H1 (cell line): ENCODE measurements around the gene MPRIP. TPM values are rescaled to one million over a fixed set of nuclear protein-coding genes. Genes with fewer than 3 reads are reported as not detected.

Source experiments
- CTCF ChIA-PET: fragments of 300-600 bp; sonication (Branson Sonifier 250); formaldehyde crosslinking; loops from one replicate; lab custom pipeline; 2021; ENCODE audit not compliant: partially characterized antibody; lab: Charles Lee
- POLR2A ChIA-PET: fragments of 300-600 bp; sonication (Branson Sonifier 250); formaldehyde crosslinking; loops from one replicate; lab custom pipeline; 2021; ENCODE audit warnings: inconsistent platforms; ENCODE audit not compliant: partially characterized antibody; lab: Charles Lee
- DNase-seq, 2 experiments: peaks; one replicate each; pipeline versions ENCODE4 v3.0.0 to v3.0.0-alpha.2; 2010 to 2022; ENCODE audit warnings: low spot score in 2 of 2, low read depth in 1 of 2, mixed read lengths in 1 of 2
- FAIRE-seq: peaks from 2 replicates; lab custom pipeline; 2011; peaks lifted over from hg19 to GRCh38; lab: Jason Lieb, UNC
- H2AFZ ChIP-seq: 2 replicates; pipeline ENCODE4 v1.8.1; 2012; ENCODE audit warnings: low read length, inconsistent platforms
- H2AK5ac ChIP-seq: 2 replicates; pipeline ENCODE4 v1.6.1; 2013; ENCODE audit warnings: low read depth, low read length
- H2BK120ac ChIP-seq: replicated peaks from 2 replicates; pipeline ENCODE3; 2013; ENCODE audit warnings: low read depth, low read length, inconsistent platforms
- H2BK12ac ChIP-seq: 2 replicates; pipeline ENCODE4 v1.6.1; 2013; ENCODE audit warnings: low read depth, low read length
- H2BK15ac ChIP-seq: 2 replicates; pipeline ENCODE4 v1.6.1; 2013; ENCODE audit warnings: low read length
- H2BK20ac ChIP-seq: 2 replicates; pipeline ENCODE4 v1.6.1; 2013; ENCODE audit warnings: low read length
- H2BK5ac ChIP-seq: 2 replicates; pipeline ENCODE4 v1.6.1; 2013; ENCODE audit warnings: low read depth, low read length
- H3K14ac ChIP-seq: 2 replicates; pipeline ENCODE4 v1.6.1; 2013; ENCODE audit warnings: inconsistent platforms; ENCODE audit not compliant: insufficient read length
- H3K18ac ChIP-seq: 2 replicates; pipeline ENCODE4 v1.6.1; 2013; ENCODE audit warnings: low read length; ENCODE audit errors: extremely low read depth
- H3K23ac ChIP-seq: 2 replicates; pipeline ENCODE4 v1.6.1; 2013; ENCODE audit warnings: inconsistent platforms; ENCODE audit not compliant: insufficient read length
- H3K23me2 ChIP-seq: 2 replicates; pipeline ENCODE4 v1.6.1; 2013; ENCODE audit warnings: low read depth, low read length
- H3K27ac ChIP-seq: 2 replicates; pipeline ENCODE4 v1.6.1; 2011; ENCODE audit warnings: low read depth, low read length, inconsistent platforms
- H3K27me3 ChIP-seq, 4 experiments: replicated peaks in 1 of 4; 1 replicate in 1 of 4; 2 replicates in 3 of 4; pipeline versions ENCODE4 v1.6.1 to v1.8.1; 2011 to 2013; ENCODE audit warnings: low read length in 3 of 4, mild to moderate bottlenecking in 3 of 4, inconsistent platforms in 2 of 4, mixed read lengths in 2 of 4, moderate library complexity in 1 of 4; ENCODE audit not compliant: control insufficient read depth in 3 of 4, insufficient read depth in 3 of 4; ENCODE audit errors: extremely low read depth in 1 of 4
- H3K36me3 ChIP-seq, 4 experiments: 2 replicates each; pipeline versions ENCODE4 v1.6.1 to v1.8.1; 2011 to 2013; ENCODE audit warnings: mild to moderate bottlenecking in 4 of 4, low read length in 3 of 4, moderate library complexity in 2 of 4, control low read depth in 1 of 4, inconsistent platforms in 1 of 4; ENCODE audit not compliant: insufficient read depth in 4 of 4, control insufficient read depth in 2 of 4
- H3K4ac ChIP-seq: replicated peaks from 2 replicates; pipeline ENCODE3; 2013; ENCODE audit warnings: low read length, low read depth, mixed read lengths, inconsistent platforms; ENCODE audit not compliant: insufficient read length
- H3K4me1 ChIP-seq, 4 experiments: replicated peaks in 1 of 4; 1 replicate in 1 of 4; 2 replicates in 3 of 4; pipeline versions ENCODE4 v1.6.1 to v1.8.1; 2011 to 2013; ENCODE audit warnings: low read length in 3 of 4, inconsistent platforms in 2 of 4, mixed read lengths in 1 of 4; ENCODE audit not compliant: insufficient read depth in 4 of 4, control insufficient read depth in 3 of 4
- H3K4me2 ChIP-seq, 2 experiments: 2 replicates each; pipeline versions ENCODE4 v1.6.1 to v1.8.1; 2011 to 2013; ENCODE audit warnings: low read depth in 2 of 2, low read length in 2 of 2, control low read depth in 1 of 2, inconsistent platforms in 1 of 2, mild to moderate bottlenecking in 1 of 2; ENCODE audit not compliant: insufficient read depth in 1 of 2
- H3K4me3 ChIP-seq, 4 experiments: fragments of 200-600, 300-600 bp in 1 of 4; sonication (generic), shearing (Covaris generic), sonication (Bioruptor Twin) in 1 of 4; 2 replicates each; pipeline versions ENCODE4 v1.5.1 to v1.8.1; 2011 to 2016; ENCODE audit warnings: low read length in 4 of 4, low read depth in 3 of 4, control low read depth in 2 of 4, inconsistent platforms in 2 of 4, mild to moderate bottlenecking in 2 of 4, mixed read lengths in 1 of 4, moderate library complexity in 1 of 4; ENCODE audit not compliant: insufficient read depth in 2 of 4; ENCODE audit errors: extremely low read depth in 1 of 4
- H3K56ac ChIP-seq: replicated peaks from 2 replicates; pipeline ENCODE3; 2013; ENCODE audit warnings: low read depth, mild to moderate bottlenecking, mixed read lengths, low read length, inconsistent platforms; ENCODE audit not compliant: insufficient read length
- H3K79me1 ChIP-seq: 2 replicates; pipeline ENCODE4 v1.6.1; 2013; ENCODE audit warnings: low read depth, low read length, control low read depth
- H3K79me2 ChIP-seq, 2 experiments: 2 replicates each; pipeline versions ENCODE4 v1.6.1 to v1.8.1; 2012 to 2013; ENCODE audit warnings: low read length in 2 of 2, mild to moderate bottlenecking in 2 of 2, inconsistent platforms in 1 of 2; ENCODE audit not compliant: insufficient read depth in 2 of 2, control insufficient read depth in 1 of 2
- H3K9ac ChIP-seq, 4 experiments: replicated peaks in 1 of 4; 1 replicate in 1 of 4; 2 replicates in 3 of 4; pipeline versions ENCODE4 v1.6.1 to v1.8.1; 2011 to 2013; ENCODE audit warnings: low read depth in 3 of 4, low read length in 3 of 4, control low read depth in 2 of 4, mild to moderate bottlenecking in 2 of 4, moderate library complexity in 2 of 4, inconsistent platforms in 1 of 4; ENCODE audit errors: extremely low read depth in 1 of 4
- H3K9me3 ChIP-seq, 2 experiments: 2 replicates each; pipeline versions ENCODE4 v1.6.1 to v1.8.1; 2012 to 2013; ENCODE audit warnings: mild to moderate bottlenecking in 2 of 2, moderate library complexity in 2 of 2, control low read depth in 1 of 2, inconsistent platforms in 1 of 2, low read depth in 1 of 2, low read length in 1 of 2, mixed read lengths in 1 of 2; ENCODE audit not compliant: insufficient read depth in 2 of 2
- H4K20me1 ChIP-seq, 2 experiments: replicated peaks in 1 of 2; 2 replicates each; pipeline versions ENCODE3 to v1.8.1; 2011 to 2013; ENCODE audit warnings: inconsistent platforms in 2 of 2, low read length in 2 of 2, mild to moderate bottlenecking in 1 of 2; ENCODE audit not compliant: insufficient read depth in 2 of 2, control insufficient read depth in 1 of 2
- H4K5ac ChIP-seq: 2 replicates; pipeline ENCODE4 v1.6.1; 2013; ENCODE audit warnings: low read length, low read depth, mixed read lengths, inconsistent platforms; ENCODE audit not compliant: insufficient read length
- H4K8ac ChIP-seq: 2 replicates; pipeline ENCODE4 v1.8.0; 2013; ENCODE audit warnings: mild to moderate bottlenecking, moderate library complexity, low read length, inconsistent platforms; ENCODE audit not compliant: insufficient read depth; ENCODE audit errors: extremely low read depth
- H4K91ac ChIP-seq: replicated peaks from 2 replicates; pipeline ENCODE3; 2013; ENCODE audit warnings: low read length, mixed read lengths, inconsistent platforms; ENCODE audit not compliant: insufficient read length
- KDM4A ChIP-seq: IDR thresholded peaks from one replicate; pipeline ENCODE4 v1.7.1; 2012; ENCODE audit warnings: low read depth, mild to moderate bottlenecking, moderate library complexity, low read length, inconsistent platforms; ENCODE audit not compliant: severe bottlenecking
- WGBS, 2 experiments: shearing (Covaris generic) in 1 of 2; methylation state at CpG; one replicate each; pipeline versions ENCODE4 v1.1.6 to v1.1.7; 2013 to 2015; ENCODE audit warnings: low lambda C conversion rate in 2 of 2, mixed read lengths in 2 of 2, inconsistent platforms in 1 of 2, low coverage in 1 of 2, missing lambda C conversion rate in 1 of 2; ENCODE audit not compliant: insufficient replicate concordance in 2 of 2, insufficient coverage in 1 of 2, insufficient read length in 1 of 2; ENCODE audit errors: extremely low coverage in 1 of 2, missing lambda C conversion rate in 1 of 2; 5-methylcytosine and 5-hydroxymethylcytosine counted together
- polyA plus RNA-seq, 7 experiments: library from polyadenylated mRNA; depleted of rRNA in 3 of 7; stranded (reverse) in 5 of 7; unstranded in 2 of 7; fragments of >200 nt in 5 of 7; fragments of 200-250 nt in 2 of 7; gene quantifications; 1 replicate in 5 of 7; 2 replicates in 1 of 7; 4 replicates in 1 of 7; pipeline versions ENCODE4 v1.2.1 to v1.2.3, GENCODE V29; 2011 to 2013; ENCODE audit warnings: missing spikeins in 2 of 7, mixed read lengths in 2 of 7
- total RNA-seq: library from RNA; stranded (reverse); fragmentation: NEBNext Ultra II Directional; extraction: Animal tissue kit (Norgen Biotek cat#: 25700); gene quantifications from 2 replicates; pipeline ENCODE4 v1.2.1, GENCODE V29; 2021
- TF ChIP-seq, protein P1 (sequence below), 3 experiments: IDR thresholded peaks; 1 replicate in 2 of 3; 2 replicates in 1 of 3; pipeline versions ENCODE4 v1.5.1 to v1.6.1; 2011; ENCODE audit warnings: low read length in 3 of 3, mild to moderate bottlenecking in 3 of 3, inconsistent platforms in 2 of 3, low read depth in 1 of 3, moderate library complexity in 1 of 3; ENCODE audit not compliant: insufficient read depth in 1 of 3; ENCODE audit errors: control extremely low read depth in 1 of 3

MPRIP gene
- total and polyA plus RNA-seq, 2 of the 8 experiments (the other 6 are each of a cell fraction or from before 2014, with no cell fraction given) = 48.6 to 146 TPM

GRCh38 chr17:17216776-17217175 lies 174.5 kb downstream of the MPRIP start:
- WGBS, 2 experiments = 93% methylated on average over 16 of the region's 16 CpGs; no CpG with 5 or more reads in 1 of the 2 experiments
- Histone ChIP-seq H3K18ac (no peak overlapping the region), H2BK120ac (no peak overlapping the region), H2BK15ac (no peak overlapping the region), H3K4ac (no peak overlapping the region), H3K56ac (no peak overlapping the region), H2BK12ac (no peak overlapping the region), H2BK20ac (no peak overlapping the region), H3K23me2 (no peaks in the 10 kb centered on the region), H3K27ac (no peak overlapping the region), H3K4me2 (no peak overlapping the region), H3K79me2 (no peaks in the 10 kb centered on the region; a peak in 1 of 4 replicates), H3K9me3 (no peaks in the 10 kb centered on the region), H3K36me3 (peaks cover 16 to 67% (median 52%) of the 10 kb centered on the region in 4 experiments; a peak in 7 of 8 replicates), H2AK5ac (no peak overlapping the region), H3K79me1 (no peaks in the 10 kb centered on the region; the same call in 1 of the 2 replicates), H3K14ac (no peak overlapping the region), H4K91ac (no peak overlapping the region), H4K20me1 (peaks cover 2 to 8% of the 10 kb centered on the region in 2 experiments), H3K4me3 (no peak overlapping the region), H3K23ac (no peak overlapping the region), H2BK5ac (no peak overlapping the region), H4K5ac (no peak overlapping the region), H3K4me1 (no peaks in the 10 kb centered on the region; a peak in 1 of 7 replicates), H3K27me3 (no peaks in the 10 kb centered on the region), H2AFZ (no peak overlapping the region), H3K9ac (no peak overlapping the region), H4K8ac (no peak overlapping the region)
- ChIA-PET CTCF (interaction anchor here (2.9 kb wide), 1 partner anchor 74 kb away, joined by 11 read pairs; no protein-coding TSS in a partner anchor), POLR2A (interaction anchor here (0.8 to 1.0 kb wide), 2 partner anchors 11 to 64 kb away, joined by 3 to 5 read pairs; no protein-coding TSS in a partner anchor)
- FAIRE-seq (no peak), DNase-seq (no peak)
- TF ChIP-seq, protein P1, sequence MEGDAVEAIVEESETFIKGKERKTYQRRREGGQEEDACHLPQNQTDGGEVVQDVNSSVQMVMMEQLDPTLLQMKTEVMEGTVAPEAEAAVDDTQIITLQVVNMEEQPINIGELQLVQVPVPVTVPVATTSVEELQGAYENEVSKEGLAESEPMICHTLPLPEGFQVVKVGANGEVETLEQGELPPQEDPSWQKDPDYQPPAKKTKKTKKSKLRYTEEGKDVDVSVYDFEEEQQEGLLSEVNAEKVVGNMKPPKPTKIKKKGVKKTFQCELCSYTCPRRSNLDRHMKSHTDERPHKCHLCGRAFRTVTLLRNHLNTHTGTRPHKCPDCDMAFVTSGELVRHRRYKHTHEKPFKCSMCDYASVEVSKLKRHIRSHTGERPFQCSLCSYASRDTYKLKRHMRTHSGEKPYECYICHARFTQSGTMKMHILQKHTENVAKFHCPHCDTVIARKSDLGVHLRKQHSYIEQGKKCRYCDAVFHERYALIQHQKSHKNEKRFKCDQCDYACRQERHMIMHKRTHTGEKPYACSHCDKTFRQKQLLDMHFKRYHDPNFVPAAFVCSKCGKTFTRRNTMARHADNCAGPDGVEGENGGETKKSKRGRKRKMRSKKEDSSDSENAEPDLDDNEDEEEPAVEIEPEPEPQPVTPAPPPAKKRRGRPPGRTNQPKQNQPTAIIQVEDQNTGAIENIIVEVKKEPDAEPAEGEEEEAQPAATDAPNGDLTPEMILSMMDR (IDR thresholded peaks at IDR 0.05; ENCODE audit: control extremely low read depth in 1 of 3, insufficient read depth in 1 of 3, low read depth in 1 of 3, low read length in 3 of 3) = peak in 2 of 3 experiments; percentile 42 to 50; a peak in 2 of 4 replicates
- TF ChIP-seq KDM4A = no peak
